Suprapubic skin (tissue), 4 donors: ENCODE measurements around the gene RBPJ.

ENCODE experiments used
- EP300 ChIP-seq: sonication (generic); formaldehyde crosslinking; IDR thresholded peaks from one replicate; pipeline ENCODE4 v1.6.1; 2017; ENCODE audit warnings: antibody characterized with exemption
- POLR2A ChIP-seq, 2 donors: fragments of 450-650 bp; IDR thresholded peaks; one replicate each; pipeline ENCODE4 v1.6.1; 2017; ENCODE audit warnings: antibody characterized with exemption in 2 of 2, mild to moderate bottlenecking in 2 of 2, moderate library complexity in 2 of 2
- POLR2AphosphoS5 ChIP-seq, 3 donors: sonication (generic); formaldehyde crosslinking; IDR thresholded peaks; one replicate each; pipeline ENCODE4 v1.6.1; 2017; ENCODE audit warnings: antibody characterized with exemption in 3 of 3
- TF ChIP-seq, protein P1 (sequence below), 2 donors: fragments of 200-600 bp in 1 of 2; fragments of 450-650 bp in 1 of 2; sonication (generic) in 1 of 2; IDR thresholded peaks; one replicate each; pipeline ENCODE4 v1.5.1; 2016 to 2019; ENCODE audit warnings: antibody characterized with exemption in 2 of 2, mild to moderate bottlenecking in 1 of 2, moderate library complexity in 1 of 2

DNA sequence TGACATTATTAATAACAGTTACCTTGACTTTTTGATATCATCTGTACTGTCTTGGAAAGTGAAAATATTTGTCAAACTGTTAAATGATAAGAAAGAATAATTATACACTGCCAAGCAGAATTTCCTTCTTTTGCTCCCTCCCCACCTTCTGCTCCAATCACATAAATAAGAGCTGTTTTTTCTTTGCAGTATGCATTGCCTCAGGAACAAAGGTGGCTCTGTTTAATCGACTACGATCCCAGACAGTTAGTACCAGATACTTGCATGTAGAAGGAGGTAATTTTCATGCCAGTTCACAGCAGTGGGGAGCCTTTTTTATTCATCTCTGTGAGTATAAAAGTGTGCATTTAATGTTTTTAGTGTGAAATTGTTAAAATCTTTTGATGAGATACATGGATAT lies 103.3 kb downstream of the RBPJ start:
- TF ChIP-seq, protein P1, sequence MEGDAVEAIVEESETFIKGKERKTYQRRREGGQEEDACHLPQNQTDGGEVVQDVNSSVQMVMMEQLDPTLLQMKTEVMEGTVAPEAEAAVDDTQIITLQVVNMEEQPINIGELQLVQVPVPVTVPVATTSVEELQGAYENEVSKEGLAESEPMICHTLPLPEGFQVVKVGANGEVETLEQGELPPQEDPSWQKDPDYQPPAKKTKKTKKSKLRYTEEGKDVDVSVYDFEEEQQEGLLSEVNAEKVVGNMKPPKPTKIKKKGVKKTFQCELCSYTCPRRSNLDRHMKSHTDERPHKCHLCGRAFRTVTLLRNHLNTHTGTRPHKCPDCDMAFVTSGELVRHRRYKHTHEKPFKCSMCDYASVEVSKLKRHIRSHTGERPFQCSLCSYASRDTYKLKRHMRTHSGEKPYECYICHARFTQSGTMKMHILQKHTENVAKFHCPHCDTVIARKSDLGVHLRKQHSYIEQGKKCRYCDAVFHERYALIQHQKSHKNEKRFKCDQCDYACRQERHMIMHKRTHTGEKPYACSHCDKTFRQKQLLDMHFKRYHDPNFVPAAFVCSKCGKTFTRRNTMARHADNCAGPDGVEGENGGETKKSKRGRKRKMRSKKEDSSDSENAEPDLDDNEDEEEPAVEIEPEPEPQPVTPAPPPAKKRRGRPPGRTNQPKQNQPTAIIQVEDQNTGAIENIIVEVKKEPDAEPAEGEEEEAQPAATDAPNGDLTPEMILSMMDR (IDR thresholded peaks at IDR 0.05): no peak
- TF ChIP-seq POLR2AphosphoS5 (IDR thresholded peaks at IDR 0.05) (no peak), POLR2A (IDR thresholded peaks at IDR 0.05) (no peak), EP300 (no peak)
